ENCODE measurements around the gene CPLANE1. TPM values are rescaled to one million over a fixed set of nuclear protein-coding genes. Genes with fewer than 3 reads are reported as not detected.

CPLANE1 gene
- total RNA-seq, 4 donors from 2014 or later: 53.9 to 81.7 (median 62.9) TPM

GRCh38 chr5:37190592-37190991, 58.6 kb downstream of the CPLANE1 start:
- intact Hi-C loops (cut with DNase I): no loop called here
- Histone ChIP-seq H3K4me1 (no peaks in the 10 kb centered on the region), H3K36me3 (peaks cover 17 to 35% of the 10 kb centered on the region in 2 donors), H3K4me3 (replicated peaks in 1 of 3) (no peak overlapping the region), H3K9me3 (no peaks in the 10 kb centered on the region), H3K27ac (no peak overlapping the region), H3K27me3 (no peaks in the 10 kb centered on the region)
- TF ChIP-seq POLR2A (IDR thresholded peaks at IDR 0.05) (no peak), CTCF (IDR thresholded peaks at IDR 0.05) (no peak)
- DNase-seq: no peak
- WGBS, 2 donors: 99 to 100% methylated on average over 2 of the region's 2 CpGs

- Histone ChIP-seq H3K27me3 (no peaks in the 10 kb centered on the region), H3K36me3 (peaks cover 20 to 43% of the 10 kb centered on the region in 2 donors), H3K4me1 (no peaks in the 10 kb centered on the region), H3K9me3 (no peaks in the 10 kb centered on the region), H3K27ac (no peak overlapping the region), H3K4me3 (replicated peaks in 1 of 3) (no peak overlapping the region)
- 96 to 98% methylated on average over 4 of the region's 4 CpGs for WGBS, 2 donors
- DNase-seq: no peak
- intact Hi-C loops (cut with DNase I): no loop called here
- TF ChIP-seq POLR2A (IDR thresholded peaks at IDR 0.05): no peak
- no peak for TF ChIP-seq CTCF (IDR thresholded peaks at IDR 0.05)
These were observed 59.8 kb downstream of the CPLANE1 start for GRCh38 chr5:37189355-37189754.

GRCh38 chr5:37187465-37187977, 61.7 kb downstream of the CPLANE1 start:
- DNase-seq: no peak
- no peaks in the 10 kb centered on the region for H3K27me3 ChIP-seq
- H3K4me1 ChIP-seq: no peaks in the 10 kb centered on the region
- H3K9me3 ChIP-seq: no peaks in the 10 kb centered on the region
- no peak overlapping the region for H3K4me3 ChIP-seq (replicated peaks in 1 of 3)
- H3K36me3 ChIP-seq: peaks cover 27 to 54% of the 10 kb centered on the region in 2 donors
- TF ChIP-seq POLR2A (IDR thresholded peaks at IDR 0.05) (no peak), CTCF (IDR thresholded peaks at IDR 0.05) (no peak)
- 92 to 97% methylated on average over 3 of the region's 3 CpGs for WGBS, 2 donors
- H3K27ac ChIP-seq: no peak overlapping the region
- intact Hi-C loops (cut with DNase I): no loop called here

- TF ChIP-seq POLR2A (IDR thresholded peaks at IDR 0.05): no peak
- TF ChIP-seq CTCF (IDR thresholded peaks at IDR 0.05): no peak
- no peak for DNase-seq
- H3K4me1 ChIP-seq: no peaks in the 10 kb centered on the region
- intact Hi-C loops (cut with DNase I): no loop called here
- H3K27ac ChIP-seq: no peak overlapping the region
- no peak overlapping the region for H3K4me3 ChIP-seq (replicated peaks in 1 of 3)
- no peaks in the 10 kb centered on the region for H3K9me3 ChIP-seq
- WGBS, 2 donors: 89 to 94% methylated on average over 4 of the region's 4 CpGs
- peaks cover 27 to 49% of the 10 kb centered on the region in 2 donors for H3K36me3 ChIP-seq
- H3K27me3 ChIP-seq: no peaks in the 10 kb centered on the region
These were observed 64.3 kb downstream of the CPLANE1 start for GRCh38 chr5:37184748-37185364.

GRCh38 chr5:37182667-37183066, 66.5 kb downstream of the CPLANE1 start:
- intact Hi-C loops (cut with DNase I): no loop called here

More at GRCh38 chr5:37182667-37183066, 66.5 kb downstream of the CPLANE1 start:
- no peak overlapping the region for H3K4me3 ChIP-seq (replicated peaks in 1 of 3)
- no peaks in the 10 kb centered on the region for H3K4me1 ChIP-seq
- H3K27me3 ChIP-seq: no peaks in the 10 kb centered on the region
- no peak for DNase-seq
- TF ChIP-seq POLR2A (IDR thresholded peaks at IDR 0.05) (no peak), CTCF (IDR thresholded peaks at IDR 0.05) (no peak)
- H3K27ac ChIP-seq: no peak overlapping the region
- WGBS, 2 donors: 88 to 90% methylated on average over 1 of the region's 1 CpG
- no peaks in the 10 kb centered on the region for H3K9me3 ChIP-seq
- H3K36me3 ChIP-seq: peaks cover 31 to 51% of the 10 kb centered on the region in 2 donors

All from thyroid gland (tissue), 4 donors.